K562 (cell line): Measurements from ENCODE around the gene LYPD5. TPM values are rescaled to one million over a fixed set of nuclear protein-coding genes. Genes with fewer than 3 reads are reported as not detected.

Experiments
- ADNP ChIP-seq: fragments of 200-800 bp; sonication (Bioruptor generic); IDR thresholded peaks from 2 replicates; pipeline ENCODE4 v1.6.1; 2016; ENCODE audit warnings: missing genetic modification characterization, missing compliant biosample characterization
- FOSL1 ChIP-seq: fragments of 200-800 bp; sonication (Bioruptor generic); conservative IDR thresholded peaks from 2 replicates; pipeline ENCODE4 v1.6.1; 2016; ENCODE audit warnings: missing genetic modification characterization, missing compliant biosample characterization
- GABPB2 ChIP-seq: fragments of 250-450 bp; sonication (Bioruptor Pico); conservative IDR thresholded peaks from 2 replicates; pipeline ENCODE4 v1.5.1; 2021; ENCODE audit warnings: mild to moderate bottlenecking
- PCBP1 ChIP-seq: fragments of 200-400 bp; formaldehyde crosslinking; IDR thresholded peaks from 2 replicates; pipeline ENCODE4 v1.6.1; 2018; ENCODE audit warnings: mild to moderate bottlenecking, low read depth, low read length; ENCODE audit not compliant: poor library complexity, severe bottlenecking
- RFX5 ChIP-seq: IDR thresholded peaks from 2 replicates; pipeline ENCODE4 v1.6.1; 2011; ENCODE audit warnings: low read depth, mild to moderate bottlenecking, improper control_type of control experiment, low read length
- polyA plus RNA-seq, 8 experiments: library from polyadenylated mRNA; depleted of rRNA in 4 of 8; stranded (reverse) in 5 of 8; unstranded in 3 of 8; fragments of >200 nt; fragmentation: Nextera tagmentation in 2 of 8; fragmentation: Illumina TruSeq in 1 of 8; extraction: Ambion mirVana in 2 of 8; extraction: Trizol in 1 of 8; gene quantifications; 2 replicates each; pipeline versions ENCODE4 v1.2.1 to v1.2.3, GENCODE V29; 2011 to 2014; ENCODE audit warnings: inconsistent platforms in 1 of 8, missing spikeins in 1 of 8
- total RNA-seq, 7 experiments: library from RNA; depleted of rRNA in 6 of 7; stranded (reverse); fragments of >200 nt in 6 of 7; fragmentation: Illumina TruSeq in 2 of 7; extraction: Trizol in 2 of 7; gene quantifications; 2 replicates each; pipeline versions ENCODE4 v1.2.1 to v1.2.3, GENCODE V29; 2011 to 2021; ENCODE audit warnings: low replicate concordance in 1 of 7
- TF ChIP-seq, protein P1 (sequence below): sonication (generic); formaldehyde crosslinking; IDR thresholded peaks from 2 replicates; pipeline ENCODE4 v1.8.0; 2022; ENCODE audit warnings: mild to moderate bottlenecking, missing genetic modification reagents, borderline replicate concordance
- TF ChIP-seq, protein P2 (sequence below): fragments of 450-650 bp; IDR thresholded peaks from 2 replicates; pipeline ENCODE4 v1.6.1; 2016; ENCODE audit warnings: borderline replicate concordance
- TF ChIP-seq, protein P3 (sequence below): sonication (generic); formaldehyde crosslinking; IDR thresholded peaks from 2 replicates; pipeline ENCODE4 v1.8.0; 2022; ENCODE audit warnings: missing genetic modification reagents, mild to moderate bottlenecking, borderline replicate concordance
- TF ChIP-seq, protein P4 (sequence below), 2 experiments: fragments of 450-650 bp; IDR thresholded peaks; 2 replicates each; pipeline ENCODE4 v1.6.1; 2018; ENCODE audit warnings: mild to moderate bottlenecking in 2 of 2, low read depth in 1 of 2; ENCODE audit not compliant: partially characterized antibody in 2 of 2
- TF ChIP-seq, protein P5 (sequence below), 2 experiments: fragments of 450-650 bp; conservative IDR thresholded peaks; 2 replicates each; pipeline ENCODE4 v1.6.1; 2017; ENCODE audit warnings: mild to moderate bottlenecking in 2 of 2, moderate library complexity in 2 of 2

LYPD5 gene
- total and polyA plus RNA-seq, 9 of the 15 experiments (the other 6 are each of a cell fraction or from before 2014, with no cell fraction given): 0.03 to 0.22 (median 0.10) TPM; not detected in 3

DNA sequence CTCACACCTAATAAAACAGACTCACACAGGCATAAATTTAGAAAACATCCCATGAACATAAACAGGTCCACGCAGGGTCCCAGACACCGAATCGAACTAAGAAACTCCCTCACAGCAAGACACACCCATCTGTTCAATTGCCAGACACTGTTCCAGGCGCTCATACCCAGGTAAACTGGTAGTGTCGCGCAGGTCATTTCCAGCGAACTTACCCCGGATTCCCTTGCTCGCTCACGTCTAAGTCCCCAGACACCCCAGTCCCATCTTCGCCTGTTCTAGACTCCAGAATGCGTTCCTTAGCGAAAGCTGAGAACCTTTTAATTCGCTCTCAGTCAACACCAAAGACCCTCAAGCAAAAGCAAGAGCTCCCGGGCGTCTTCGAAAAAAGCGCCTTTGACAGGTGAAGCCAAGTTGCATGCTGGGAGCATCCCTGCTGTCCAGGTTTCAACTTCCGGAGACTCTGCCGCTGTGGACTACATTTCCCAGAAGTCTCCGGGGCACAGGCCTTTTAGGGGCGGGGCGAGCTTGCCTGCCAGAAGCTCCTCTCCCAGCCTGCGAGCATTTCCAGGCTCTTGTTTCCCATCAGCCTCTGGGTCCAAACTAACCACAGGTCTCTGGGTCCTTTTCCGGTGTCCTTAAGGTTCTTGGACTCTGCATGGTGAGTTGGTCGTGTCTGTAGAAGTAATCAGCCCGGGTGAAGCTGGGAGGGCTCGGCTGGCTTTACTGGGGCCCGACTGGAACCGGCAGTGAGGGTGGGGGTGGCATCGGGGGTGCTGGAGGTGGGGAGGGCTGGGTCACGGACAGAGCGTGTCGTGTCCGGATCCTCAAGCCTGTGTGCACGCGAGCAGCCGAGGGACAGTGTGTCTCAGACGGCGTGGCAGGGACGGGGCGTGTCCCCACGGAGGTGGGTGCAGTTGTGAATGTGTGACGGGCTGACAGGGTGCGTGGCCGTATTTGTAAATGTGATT lies 24.8 kb upstream of the LYPD5 start, which contains the start of gene ZNF283 (continued):
- TF ChIP-seq, protein P1, sequence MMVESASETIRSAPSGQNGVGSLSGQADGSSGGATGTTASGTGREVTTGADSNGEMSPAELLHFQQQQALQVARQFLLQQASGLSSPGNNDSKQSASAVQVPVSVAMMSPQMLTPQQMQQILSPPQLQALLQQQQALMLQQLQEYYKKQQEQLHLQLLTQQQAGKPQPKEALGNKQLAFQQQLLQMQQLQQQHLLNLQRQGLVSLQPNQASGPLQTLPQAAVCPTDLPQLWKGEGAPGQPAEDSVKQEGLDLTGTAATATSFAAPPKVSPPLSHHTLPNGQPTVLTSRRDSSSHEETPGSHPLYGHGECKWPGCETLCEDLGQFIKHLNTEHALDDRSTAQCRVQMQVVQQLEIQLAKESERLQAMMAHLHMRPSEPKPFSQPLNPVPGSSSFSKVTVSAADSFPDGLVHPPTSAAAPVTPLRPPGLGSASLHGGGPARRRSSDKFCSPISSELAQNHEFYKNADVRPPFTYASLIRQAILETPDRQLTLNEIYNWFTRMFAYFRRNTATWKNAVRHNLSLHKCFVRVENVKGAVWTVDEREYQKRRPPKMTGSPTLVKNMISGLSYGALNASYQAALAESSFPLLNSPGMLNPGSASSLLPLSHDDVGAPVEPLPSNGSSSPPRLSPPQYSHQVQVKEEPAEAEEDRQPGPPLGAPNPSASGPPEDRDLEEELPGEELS (CRISPR knock-in tag): no peak
- TF ChIP-seq RFX5 (no peak), ADNP (tag) (no peak), GABPB2 (CRISPR knock-in tag) (no peak), FOSL1 (tag) (0 out of 2 replicates have a peak, but pooled peaks have one; percentile 12), PCBP1 (no peak)
- TF ChIP-seq, protein P2, sequence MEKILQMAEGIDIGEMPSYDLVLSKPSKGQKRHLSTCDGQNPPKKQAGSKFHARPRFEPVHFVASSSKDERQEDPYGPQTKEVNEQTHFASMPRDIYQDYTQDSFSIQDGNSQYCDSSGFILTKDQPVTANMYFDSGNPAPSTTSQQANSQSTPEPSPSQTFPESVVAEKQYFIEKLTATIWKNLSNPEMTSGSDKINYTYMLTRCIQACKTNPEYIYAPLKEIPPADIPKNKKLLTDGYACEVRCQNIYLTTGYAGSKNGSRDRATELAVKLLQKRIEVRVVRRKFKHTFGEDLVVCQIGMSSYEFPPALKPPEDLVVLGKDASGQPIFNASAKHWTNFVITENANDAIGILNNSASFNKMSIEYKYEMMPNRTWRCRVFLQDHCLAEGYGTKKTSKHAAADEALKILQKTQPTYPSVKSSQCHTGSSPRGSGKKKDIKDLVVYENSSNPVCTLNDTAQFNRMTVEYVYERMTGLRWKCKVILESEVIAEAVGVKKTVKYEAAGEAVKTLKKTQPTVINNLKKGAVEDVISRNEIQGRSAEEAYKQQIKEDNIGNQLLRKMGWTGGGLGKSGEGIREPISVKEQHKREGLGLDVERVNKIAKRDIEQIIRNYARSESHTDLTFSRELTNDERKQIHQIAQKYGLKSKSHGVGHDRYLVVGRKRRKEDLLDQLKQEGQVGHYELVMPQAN: peak; percentile 73; the same call in 1 of the 2 replicates
- TF ChIP-seq, protein P3, sequence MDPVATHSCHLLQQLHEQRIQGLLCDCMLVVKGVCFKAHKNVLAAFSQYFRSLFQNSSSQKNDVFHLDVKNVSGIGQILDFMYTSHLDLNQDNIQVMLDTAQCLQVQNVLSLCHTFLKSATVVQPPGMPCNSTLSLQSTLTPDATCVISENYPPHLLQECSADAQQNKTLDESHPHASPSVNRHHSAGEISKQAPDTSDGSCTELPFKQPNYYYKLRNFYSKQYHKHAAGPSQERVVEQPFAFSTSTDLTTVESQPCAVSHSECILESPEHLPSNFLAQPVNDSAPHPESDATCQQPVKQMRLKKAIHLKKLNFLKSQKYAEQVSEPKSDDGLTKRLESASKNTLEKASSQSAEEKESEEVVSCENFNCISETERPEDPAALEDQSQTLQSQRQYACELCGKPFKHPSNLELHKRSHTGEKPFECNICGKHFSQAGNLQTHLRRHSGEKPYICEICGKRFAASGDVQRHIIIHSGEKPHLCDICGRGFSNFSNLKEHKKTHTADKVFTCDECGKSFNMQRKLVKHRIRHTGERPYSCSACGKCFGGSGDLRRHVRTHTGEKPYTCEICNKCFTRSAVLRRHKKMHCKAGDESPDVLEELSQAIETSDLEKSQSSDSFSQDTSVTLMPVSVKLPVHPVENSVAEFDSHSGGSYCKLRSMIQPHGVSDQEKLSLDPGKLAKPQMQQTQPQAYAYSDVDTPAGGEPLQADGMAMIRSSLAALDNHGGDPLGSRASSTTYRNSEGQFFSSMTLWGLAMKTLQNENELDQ (CRISPR knock-in tag): no peak
- TF ChIP-seq, protein P4, sequence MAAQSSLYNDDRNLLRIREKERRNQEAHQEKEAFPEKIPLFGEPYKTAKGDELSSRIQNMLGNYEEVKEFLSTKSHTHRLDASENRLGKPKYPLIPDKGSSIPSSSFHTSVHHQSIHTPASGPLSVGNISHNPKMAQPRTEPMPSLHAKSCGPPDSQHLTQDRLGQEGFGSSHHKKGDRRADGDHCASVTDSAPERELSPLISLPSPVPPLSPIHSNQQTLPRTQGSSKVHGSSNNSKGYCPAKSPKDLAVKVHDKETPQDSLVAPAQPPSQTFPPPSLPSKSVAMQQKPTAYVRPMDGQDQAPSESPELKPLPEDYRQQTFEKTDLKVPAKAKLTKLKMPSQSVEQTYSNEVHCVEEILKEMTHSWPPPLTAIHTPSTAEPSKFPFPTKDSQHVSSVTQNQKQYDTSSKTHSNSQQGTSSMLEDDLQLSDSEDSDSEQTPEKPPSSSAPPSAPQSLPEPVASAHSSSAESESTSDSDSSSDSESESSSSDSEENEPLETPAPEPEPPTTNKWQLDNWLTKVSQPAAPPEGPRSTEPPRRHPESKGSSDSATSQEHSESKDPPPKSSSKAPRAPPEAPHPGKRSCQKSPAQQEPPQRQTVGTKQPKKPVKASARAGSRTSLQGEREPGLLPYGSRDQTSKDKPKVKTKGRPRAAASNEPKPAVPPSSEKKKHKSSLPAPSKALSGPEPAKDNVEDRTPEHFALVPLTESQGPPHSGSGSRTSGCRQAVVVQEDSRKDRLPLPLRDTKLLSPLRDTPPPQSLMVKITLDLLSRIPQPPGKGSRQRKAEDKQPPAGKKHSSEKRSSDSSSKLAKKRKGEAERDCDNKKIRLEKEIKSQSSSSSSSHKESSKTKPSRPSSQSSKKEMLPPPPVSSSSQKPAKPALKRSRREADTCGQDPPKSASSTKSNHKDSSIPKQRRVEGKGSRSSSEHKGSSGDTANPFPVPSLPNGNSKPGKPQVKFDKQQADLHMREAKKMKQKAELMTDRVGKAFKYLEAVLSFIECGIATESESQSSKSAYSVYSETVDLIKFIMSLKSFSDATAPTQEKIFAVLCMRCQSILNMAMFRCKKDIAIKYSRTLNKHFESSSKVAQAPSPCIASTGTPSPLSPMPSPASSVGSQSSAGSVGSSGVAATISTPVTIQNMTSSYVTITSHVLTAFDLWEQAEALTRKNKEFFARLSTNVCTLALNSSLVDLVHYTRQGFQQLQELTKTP (IDR thresholded peaks at IDR 0.05; ENCODE audit: low read depth in 1 of 2, partially characterized antibody in 2 of 2): peak in 1 of 2 experiments; percentile 94
- TF ChIP-seq, protein P5, sequence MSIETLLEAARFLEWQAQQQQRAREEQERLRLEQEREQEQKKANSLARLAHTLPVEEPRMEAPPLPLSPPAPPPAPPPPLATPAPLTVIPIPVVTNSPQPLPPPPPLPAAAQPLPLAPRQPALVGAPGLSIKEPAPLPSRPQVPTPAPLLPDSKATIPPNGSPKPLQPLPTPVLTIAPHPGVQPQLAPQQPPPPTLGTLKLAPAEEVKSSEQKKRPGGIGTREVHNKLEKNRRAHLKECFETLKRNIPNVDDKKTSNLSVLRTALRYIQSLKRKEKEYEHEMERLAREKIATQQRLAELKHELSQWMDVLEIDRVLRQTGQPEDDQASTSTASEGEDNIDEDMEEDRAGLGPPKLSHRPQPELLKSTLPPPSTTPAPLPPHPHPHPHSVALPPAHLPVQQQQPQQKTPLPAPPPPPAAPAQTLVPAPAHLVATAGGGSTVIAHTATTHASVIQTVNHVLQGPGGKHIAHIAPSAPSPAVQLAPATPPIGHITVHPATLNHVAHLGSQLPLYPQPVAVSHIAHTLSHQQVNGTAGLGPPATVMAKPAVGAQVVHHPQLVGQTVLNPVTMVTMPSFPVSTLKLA (conservative IDR thresholded peaks at IDR 0.05): peak; percentile 70 to 78; a peak in 3 of 4 replicates
